Epithelial cell of esophagus (primary cell): ENCODE data around the gene PDHB.

Experiments used
- DNase-seq: peaks from one replicate; pipeline ENCODE4 v3.0.0; 2010; ENCODE audit warnings: low read depth
- H3K4me3 ChIP-seq: 2 replicates; pipeline ENCODE4 v1.5.1; 2011; ENCODE audit warnings: mild to moderate bottlenecking, low read length, control low read depth
- CTCF ChIP-seq: IDR thresholded peaks from 2 replicates; pipeline ENCODE4 v1.5.1; 2011; ENCODE audit warnings: low read depth, mild to moderate bottlenecking, low read length, control low read depth, inconsistent platforms; ENCODE audit not compliant: insufficient read depth; ENCODE audit errors: missing control alignments

PDHB gene

DNA sequence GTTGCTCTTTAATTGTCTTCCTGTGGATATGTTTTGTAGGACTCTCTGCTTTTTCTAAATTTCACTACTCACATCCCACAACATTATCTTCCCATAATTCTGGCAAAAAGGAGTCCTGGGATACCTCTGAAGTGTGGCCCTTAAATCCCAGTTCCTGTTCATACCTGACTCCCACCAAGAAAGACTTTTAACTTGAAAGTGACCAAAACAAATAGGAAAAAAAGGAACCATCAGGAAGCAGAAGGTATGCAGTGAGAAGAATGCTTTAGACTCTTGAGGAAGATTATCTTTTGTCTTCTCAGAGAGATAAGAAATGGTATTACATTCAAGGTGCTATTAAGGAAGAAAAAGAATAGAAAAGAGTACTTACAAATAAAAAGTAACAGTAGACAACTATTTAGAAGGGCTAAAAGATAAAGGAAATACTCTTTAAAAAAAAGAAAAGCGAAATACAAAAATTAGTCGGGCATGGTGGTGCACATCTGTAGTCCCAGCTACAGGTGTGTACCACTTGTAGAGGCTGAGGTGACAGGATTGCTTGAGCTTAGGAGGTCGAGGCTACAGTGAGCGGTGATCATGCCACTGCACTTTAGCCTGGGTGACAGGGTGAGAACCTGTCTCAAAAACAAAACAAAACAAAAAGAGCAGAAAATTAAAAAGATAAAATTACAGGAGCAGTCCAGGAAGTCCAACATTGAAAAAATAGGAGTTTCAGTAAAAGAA lies 54.1 kb downstream of the PDHB start:
- TF ChIP-seq CTCF, result no peak
- no peak overlapping the region for H3K4me3 ChIP-seq
- no peak for DNase-seq

GRCh38 chr3:58377750-58378149 lies 55.9 kb downstream of the PDHB start:
- no peak for DNase-seq
- no peak for TF ChIP-seq CTCF
- H3K4me3 ChIP-seq, result no peak overlapping the region
